Osteoblast (primary cell): ENCODE measurements around the gene ATP10A. TPM values are rescaled to one million over a fixed set of nuclear protein-coding genes. Genes with fewer than 3 reads are reported as not detected.

Experiments used
- DNase-seq: peaks from one replicate; pipeline ENCODE4 v3.0.0; 2011; ENCODE audit warnings: low spot score, mixed read lengths; ENCODE audit not compliant: insufficient read length; ENCODE audit errors: missing footprints
- H2AFZ ChIP-seq: 2 replicates; pipeline ENCODE4 v1.6.0; 2011; ENCODE audit warnings: mild to moderate bottlenecking, low read length
- H3K27ac ChIP-seq: 2 replicates; pipeline ENCODE4 v1.5.1; 2011; ENCODE audit warnings: mild to moderate bottlenecking, low read depth, low read length, moderate library complexity
- H3K27me3 ChIP-seq: 2 replicates; pipeline ENCODE4 v1.6.0; 2012; ENCODE audit warnings: mild to moderate bottlenecking, control low read depth, inconsistent platforms, low read length, moderate library complexity; ENCODE audit not compliant: insufficient read depth
- H3K36me3 ChIP-seq: 2 replicates; pipeline ENCODE4 v1.5.1; 2011; ENCODE audit warnings: mild to moderate bottlenecking, low read length, control low read depth, moderate library complexity; ENCODE audit not compliant: insufficient read depth
- H3K4me1 ChIP-seq: 2 replicates; pipeline ENCODE4 v1.5.1; 2011; ENCODE audit warnings: mild to moderate bottlenecking, low read length, control low read depth, moderate library complexity; ENCODE audit not compliant: insufficient read depth
- H3K4me2 ChIP-seq: 2 replicates; pipeline ENCODE4 v1.6.0; 2011; ENCODE audit warnings: mild to moderate bottlenecking, low read length; ENCODE audit not compliant: insufficient read depth
- H3K4me3 ChIP-seq: fragments of 200-600 bp; sonication (generic); 3 replicates; pipeline ENCODE4 v1.5.1; 2012; ENCODE audit warnings: mild to moderate bottlenecking, low read length, inconsistent platforms; ENCODE audit not compliant: insufficient read depth
- H3K79me2 ChIP-seq: 2 replicates; pipeline ENCODE4 v1.6.0; 2012; ENCODE audit warnings: mild to moderate bottlenecking, low read length, control low read depth, inconsistent platforms; ENCODE audit not compliant: insufficient read depth
- H3K9me3 ChIP-seq: 2 replicates; pipeline ENCODE4 v1.5.1; 2011; ENCODE audit warnings: low read depth, low read length, control low read depth
- H4K20me1 ChIP-seq: 2 replicates; pipeline ENCODE4 v1.6.0; 2012; ENCODE audit warnings: mild to moderate bottlenecking, low read length, control low read depth; ENCODE audit not compliant: insufficient read depth
- CTCF ChIP-seq: IDR thresholded peaks from 2 replicates; pipeline ENCODE4 v1.5.1; 2011; ENCODE audit warnings: mild to moderate bottlenecking, low read depth, low read length, moderate library complexity; ENCODE audit errors: extremely low read depth
- total RNA-seq: library from RNA; depleted of rRNA; stranded (reverse); fragments of >200 nt; gene quantifications from 2 replicates; pipeline ENCODE4 v1.2.3, GENCODE V29; 2012

Gene ATP10A
- total RNA-seq, 1 donor: 32.9 TPM

GRCh38 chr15:25879438-25879837 lies 16.3 kb upstream of the ATP10A start:
- no peak for TF ChIP-seq CTCF
- Histone ChIP-seq H3K27me3 (no peaks in the 10 kb centered on the region), H3K36me3 (no peaks in the 10 kb centered on the region), H3K79me2 (no peaks in the 10 kb centered on the region), H3K9me3 (no peaks in the 10 kb centered on the region), H3K4me3 (no peak overlapping the region), H3K27ac (no peak overlapping the region), H4K20me1 (no peaks in the 10 kb centered on the region), H3K4me2 (no peak overlapping the region), H2AFZ (no peak overlapping the region), H3K4me1 (peaks cover 26% of the 10 kb centered on the region)
- DNase-seq: no peak

GRCh38 chr15:25877681-25878080 lies 14.6 kb upstream of the ATP10A start:
- Histone ChIP-seq H3K4me2 (no peak overlapping the region), H3K9me3 (no peaks in the 10 kb centered on the region), H2AFZ (no peak overlapping the region), H3K36me3 (no peaks in the 10 kb centered on the region), H4K20me1 (no peaks in the 10 kb centered on the region), H3K79me2 (no peaks in the 10 kb centered on the region), H3K4me3 (no peak overlapping the region), H3K27ac (no peak overlapping the region), H3K4me1 (peaks cover 9% of the 10 kb centered on the region), H3K27me3 (no peaks in the 10 kb centered on the region)
- no peak for TF ChIP-seq CTCF
- no peak for DNase-seq

- Histone ChIP-seq H4K20me1 (no peaks in the 10 kb centered on the region), H3K9me3 (no peaks in the 10 kb centered on the region), H3K36me3 (no peaks in the 10 kb centered on the region), H3K27me3 (no peaks in the 10 kb centered on the region), H3K4me2 (no peak overlapping the region), H3K27ac (no peak overlapping the region), H3K79me2 (no peaks in the 10 kb centered on the region), H2AFZ (no peak overlapping the region), H3K4me1 (no peaks in the 10 kb centered on the region), H3K4me3 (no peak overlapping the region)
- no peak for TF ChIP-seq CTCF
- no peak for DNase-seq
Observed at GRCh38 chr15:25876231-25877140, 13.4 kb upstream of the ATP10A start.

- no peaks in the 10 kb centered on the region for H3K9me3 ChIP-seq
- no peaks in the 10 kb centered on the region for H3K4me1 ChIP-seq
- no peak for DNase-seq
- no peaks in the 10 kb centered on the region for H3K79me2 ChIP-seq
- no peak overlapping the region for H3K4me3 ChIP-seq
- H2AFZ ChIP-seq: no peak overlapping the region
- H3K4me2 ChIP-seq: no peak overlapping the region
- H3K27me3 ChIP-seq: no peaks in the 10 kb centered on the region
- H3K36me3 ChIP-seq: no peaks in the 10 kb centered on the region
- no peak overlapping the region for H3K27ac ChIP-seq
- no peaks in the 10 kb centered on the region for H4K20me1 ChIP-seq
- TF ChIP-seq CTCF: no peak
Observed at GRCh38 chr15:25875566-25875965, 12.4 kb upstream of the ATP10A start.
